ENCODE measurements around the gene TTL. TPM values are rescaled to one million over a fixed set of nuclear protein-coding genes. Genes with fewer than 3 reads are reported as not detected.

The TTL gene
- total RNA-seq, 4 donors from 2014 or later = 22.3 to 41.6 (median 31.2) TPM

- TF ChIP-seq CTCF (IDR thresholded peaks at IDR 0.05; ENCODE audit: low read depth) = no peak
Observed at GRCh38 chr2:112519506-112519905, 37.5 kb downstream of the TTL start.

GRCh38 chr2:112520234-112520783, 38.4 kb downstream of the TTL start:
- no peak for TF ChIP-seq CTCF (IDR thresholded peaks at IDR 0.05; ENCODE audit: low read depth)

- no peak for TF ChIP-seq CTCF (IDR thresholded peaks at IDR 0.05; ENCODE audit: low read depth)
Observed at GRCh38 chr2:112523291-112523777, 41.4 kb downstream of the TTL start.

- no peak for TF ChIP-seq CTCF (IDR thresholded peaks at IDR 0.05; ENCODE audit: low read depth)
Observed at GRCh38 chr2:112528541-112528940, 46.6 kb downstream of the TTL start.

- no peak for TF ChIP-seq CTCF (IDR thresholded peaks at IDR 0.05; ENCODE audit: low read depth)
Observed at GRCh38 chr2:112529757-112530156, 47.8 kb downstream of the TTL start.

GRCh38 chr2:112530728-112531127, 48.8 kb downstream of the TTL start:
- TF ChIP-seq CTCF (IDR thresholded peaks at IDR 0.05; ENCODE audit: low read depth) = no peak

GRCh38 chr2:112534826-112535225, 52.9 kb downstream of the TTL start:
- TF ChIP-seq CTCF (IDR thresholded peaks at IDR 0.05; ENCODE audit: low read depth) = no peak

All from subcutaneous adipose tissue (tissue), 4 donors.